ENCODE results near the gene SLC25A23. TPM values are rescaled to one million over a fixed set of nuclear protein-coding genes. Genes with fewer than 3 reads are reported as not detected.
A peak's percentile ranks its signal among the peaks of the same experiment; 100 is the strongest.

Gene SLC25A23
- total and polyA plus RNA-seq, 9 of the 15 experiments (the other 6 are each of a cell fraction or from before 2014, with no cell fraction given): 6.1 to 72.0 (median 26.6) TPM

- TF ChIP-seq ETS2 (tag; IDR thresholded peaks at IDR 0.05; ENCODE audit: borderline replicate concordance, poor library complexity, severe bottlenecking) (no peak), GTF2B (IDR thresholded peaks at IDR 0.05; ENCODE audit: extremely low read depth, insufficient read length) (no peak), GTF2E2 (tag; IDR thresholded peaks at IDR 0.05) (no peak), GTF2F1 (IDR thresholded peaks at IDR 0.05; ENCODE audit: low read depth, low read length) (no peak), TRIM25 (IDR thresholded peaks at IDR 0.05; ENCODE audit: borderline replicate concordance) (no peak), POLR2AphosphoS5 (IDR thresholded peaks at IDR 0.05; ENCODE audit: control insufficient read depth, insufficient read depth, low read depth, low read length) (no peak), MAFK (IDR thresholded peaks at IDR 0.05; ENCODE audit: low read length) (no peak; the same call in 1 of the 2 replicates), BCL6 (CRISPR knock-in tag; IDR thresholded peaks at IDR 0.05) (no peak), ILF3 (IDR thresholded peaks at IDR 0.05; ENCODE audit: borderline replicate concordance) (no peak), NEUROD1 (IDR thresholded peaks at IDR 0.05; ENCODE audit: borderline replicate concordance, low read depth, low read length, partially characterized antibody) (peak; percentile 99), HLTF (IDR thresholded peaks at IDR 0.05) (no peak), POU5F1 (IDR thresholded peaks at IDR 0.05; ENCODE audit: borderline replicate concordance, low read depth, low read length, partially characterized antibody) (no peak), ZBTB11 (CRISPR knock-in tag; IDR thresholded peaks at IDR 0.05) (peak in 1 of 3 experiments; percentile 68; a peak in 2 of 6 replicates), TRIM24 (IDR thresholded peaks at IDR 0.05) (peak in 1 of 2 experiments; percentile 47; a peak in 1 of 4 replicates), ZBED1 (IDR thresholded peaks at IDR 0.05) (no peak), ZNF324 (CRISPR knock-in tag; IDR thresholded peaks at IDR 0.05) (no peak), PYGO2 (tag; IDR thresholded peaks at IDR 0.05) (no peak)
- TF ChIP-seq, protein P1, sequence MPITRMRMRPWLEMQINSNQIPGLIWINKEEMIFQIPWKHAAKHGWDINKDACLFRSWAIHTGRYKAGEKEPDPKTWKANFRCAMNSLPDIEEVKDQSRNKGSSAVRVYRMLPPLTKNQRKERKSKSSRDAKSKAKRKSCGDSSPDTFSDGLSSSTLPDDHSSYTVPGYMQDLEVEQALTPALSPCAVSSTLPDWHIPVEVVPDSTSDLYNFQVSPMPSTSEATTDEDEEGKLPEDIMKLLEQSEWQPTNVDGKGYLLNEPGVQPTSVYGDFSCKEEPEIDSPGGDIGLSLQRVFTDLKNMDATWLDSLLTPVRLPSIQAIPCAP (CRISPR knock-in tag; IDR thresholded peaks at IDR 0.05; ENCODE audit: borderline replicate concordance): peak; percentile 73; the same call in 1 of the 2 replicates
- TF ChIP-seq, protein P2, sequence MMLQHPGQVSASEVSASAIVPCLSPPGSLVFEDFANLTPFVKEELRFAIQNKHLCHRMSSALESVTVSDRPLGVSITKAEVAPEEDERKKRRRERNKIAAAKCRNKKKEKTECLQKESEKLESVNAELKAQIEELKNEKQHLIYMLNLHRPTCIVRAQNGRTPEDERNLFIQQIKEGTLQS (IDR thresholded peaks at IDR 0.05): no peak
- TF ChIP-seq, protein P2 (CRISPR knock-in tag; conservative IDR thresholded peaks at IDR 0.05): peak; percentile 95
Measured at GRCh38 chr19:6424939-6425731, 34.5 kb downstream of the SLC25A23 start (continued).

Measured in K562 (cell line).